Psoas muscle (tissue), 8 donors: ENCODE data around the gene ACAP3. TPM values are rescaled to one million over a fixed set of nuclear protein-coding genes. Genes with fewer than 3 reads are reported as not detected.
A peak's percentile ranks its signal among the peaks of the same experiment; 100 is the strongest.

Experiments
- ATAC-seq, 4 donors: fragments of 200-7000 bp; cut with Tn5 transposase; one replicate each; pipeline ENCODE4 v1.9.1; 2020; ENCODE audit warnings: moderate library complexity in 3 of 4, mild to moderate bottlenecking in 2 of 4
- DNase-seq, 2 donors: peaks; one replicate each; pipeline ENCODE4 v3.0.0-alpha.2; 2020
- H3K27ac ChIP-seq: fragments of 200-600 bp; one replicate; pipeline ENCODE4 v1.8.0; 2022
- H3K27me3 ChIP-seq, 3 donors: fragments of 200-600 bp in 1 of 3; one replicate each; pipeline versions ENCODE4 v1.6.1 to v1.8.0; 2013 to 2022; ENCODE audit warnings: low read length in 2 of 3, mild to moderate bottlenecking in 2 of 3, moderate library complexity in 1 of 3; ENCODE audit not compliant: insufficient read depth in 3 of 3
- H3K36me3 ChIP-seq, 2 donors: fragments of 200-600 bp in 1 of 2; one replicate each; pipeline versions ENCODE4 v1.6.1 to v1.8.0; 2013 to 2022; ENCODE audit warnings: low read depth in 1 of 2, mild to moderate bottlenecking in 1 of 2, moderate library complexity in 1 of 2; ENCODE audit not compliant: insufficient read depth in 1 of 2
- H3K4me1 ChIP-seq: fragments of 200-600 bp; one replicate; pipeline ENCODE4 v1.8.0; 2022
- H3K4me3 ChIP-seq: fragments of 200-600 bp; one replicate; pipeline ENCODE4 v1.8.0; 2022; ENCODE audit warnings: mild to moderate bottlenecking
- H3K9me3 ChIP-seq: fragments of 200-600 bp; one replicate; pipeline ENCODE4 v1.8.0; 2022
- WGBS, 3 donors: extraction: QIAGEN DNeasy Blood & Tissue Kit; methylation state at CpG; one replicate each; pipeline versions ENCODE4 v1.1.6 to v1.1.7; 2013; 5-methylcytosine and 5-hydroxymethylcytosine counted together
- intact Hi-C, 2 donors: fragments of 100-400 bp; cut with DNase I; formaldehyde crosslinking; loops; one replicate each; pipeline versions ENCODE4 v1.11.0 to v1.14.2; 2022
- polyA plus RNA-seq, 3 donors: library from polyadenylated mRNA; stranded (reverse); fragments of 200-250 nt; gene quantifications; one replicate each; pipeline ENCODE4 v1.2.3, GENCODE V29; 2013
- total RNA-seq, 4 donors: library from RNA; stranded (reverse); fragmentation: NEBNext Ultra II Directional in 2 of 4; extraction: Animal tissue kit (Norgen Biotek cat#: 25700) in 2 of 4; gene quantifications; one replicate each; pipeline versions ENCODE4 v1.2.1 to v1.2.4, GENCODE V29; 2021 to 2023
- TF ChIP-seq, protein P1 (sequence below): fragments of 200-600 bp; IDR thresholded peaks from one replicate; pipeline ENCODE4 v1.8.0; 2022; ENCODE audit warnings: antibody characterized with exemption
- donor health status: healthy with polysubstance abuse.
- donor health status: DM: no; HTN: no; CAD: no; lungs with moderate emphysema.
- donor health status: Bipolar disorder and iron deficiency.
- donor health status: healthy.
- donor health status: DM: yes; HTN: yes; CAD: no.
- donor health status: DM: no; HTN: no; CAD: no.
- donor health status: DM: no; HTN: no; CAD: no.
- donor health status: DM: yes; HTN: yes; CAD: no.

The ACAP3 gene
- total and polyA plus RNA-seq, 7 donors = 14.7 to 32.0 (median 23.7) TPM

DNA sequence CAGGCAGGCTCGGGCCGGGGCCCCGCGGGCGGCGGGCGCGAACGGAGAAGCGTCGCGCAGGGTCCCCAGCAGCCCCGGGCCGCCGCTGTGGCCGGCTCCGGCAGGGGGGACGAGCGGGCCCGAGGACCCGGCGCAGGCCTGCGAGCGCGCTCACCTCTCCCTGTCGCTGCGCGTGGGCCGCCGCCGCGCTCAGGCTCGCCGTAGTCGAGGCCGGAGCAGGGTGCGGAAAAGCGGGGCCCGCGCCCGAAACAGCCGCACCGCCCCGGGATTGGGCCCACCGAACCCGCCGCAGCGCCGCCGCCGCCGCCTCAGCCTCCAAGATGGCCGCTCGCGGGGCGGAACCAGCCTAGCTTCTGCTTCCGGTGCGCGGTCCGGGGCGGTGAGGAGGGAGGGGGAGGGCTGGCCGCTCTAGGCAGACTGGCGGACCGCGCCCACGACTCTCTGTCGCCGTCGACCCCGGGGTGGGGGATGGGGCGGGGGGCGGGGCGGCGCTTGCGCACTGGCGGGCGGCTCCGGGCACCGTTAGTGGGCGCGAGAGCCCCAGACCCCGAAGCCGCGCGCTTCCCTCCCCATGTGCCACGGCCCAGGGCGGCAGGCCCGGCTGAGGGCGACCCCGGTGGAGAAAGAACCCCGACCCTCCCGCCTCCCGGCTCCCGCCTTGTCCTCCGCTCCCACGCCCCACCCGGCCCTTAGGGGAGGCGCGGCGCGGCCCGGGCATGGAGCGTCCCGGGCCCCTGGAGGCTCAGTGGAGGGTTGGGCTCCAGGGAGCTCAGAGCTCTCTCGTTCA, 34.0 kb downstream of the ACAP3 start, which contains the start of gene UBE2J2:
UBE2J2 (minus strand) TSS at position 343 of the 787 bp plus-strand sequence. CDS start 5,862 bp downstream, outside the sequence.
- Histone ChIP-seq H3K9me3 (no peaks in the 10 kb centered on the region), H3K27ac (peak within 1 kb of the TSS; percentile 88), H3K4me1 (peaks cover 45% of the 10 kb centered on the region), H3K36me3 (peaks cover 0 to 9% of the 10 kb centered on the region in 2 donors), H3K27me3 (no peaks in the 10 kb centered on the region), H3K4me3 (peak within 1 kb of the TSS; percentile 71)
- WGBS, 3 donors = 0% methylated on average over 45 to 105 of the region's 105 CpGs
- DNase-seq (peak; percentile 94 to 98), ATAC-seq (peak; percentile 97 to 98 (median 98))
- TF ChIP-seq, protein P1, sequence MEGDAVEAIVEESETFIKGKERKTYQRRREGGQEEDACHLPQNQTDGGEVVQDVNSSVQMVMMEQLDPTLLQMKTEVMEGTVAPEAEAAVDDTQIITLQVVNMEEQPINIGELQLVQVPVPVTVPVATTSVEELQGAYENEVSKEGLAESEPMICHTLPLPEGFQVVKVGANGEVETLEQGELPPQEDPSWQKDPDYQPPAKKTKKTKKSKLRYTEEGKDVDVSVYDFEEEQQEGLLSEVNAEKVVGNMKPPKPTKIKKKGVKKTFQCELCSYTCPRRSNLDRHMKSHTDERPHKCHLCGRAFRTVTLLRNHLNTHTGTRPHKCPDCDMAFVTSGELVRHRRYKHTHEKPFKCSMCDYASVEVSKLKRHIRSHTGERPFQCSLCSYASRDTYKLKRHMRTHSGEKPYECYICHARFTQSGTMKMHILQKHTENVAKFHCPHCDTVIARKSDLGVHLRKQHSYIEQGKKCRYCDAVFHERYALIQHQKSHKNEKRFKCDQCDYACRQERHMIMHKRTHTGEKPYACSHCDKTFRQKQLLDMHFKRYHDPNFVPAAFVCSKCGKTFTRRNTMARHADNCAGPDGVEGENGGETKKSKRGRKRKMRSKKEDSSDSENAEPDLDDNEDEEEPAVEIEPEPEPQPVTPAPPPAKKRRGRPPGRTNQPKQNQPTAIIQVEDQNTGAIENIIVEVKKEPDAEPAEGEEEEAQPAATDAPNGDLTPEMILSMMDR = no peak
- intact Hi-C loops = loop anchor here (2.0 to 10.0 kb wide), 4 partner anchors 41 to 239 kb away; partner anchors contain the start of genes B3GALT6 (in 2 of the 2), SDF4 (in 2 of the 2), C1orf159 (in 1 of the 2) and DVL1 (in 1 of the 2)

DNA sequence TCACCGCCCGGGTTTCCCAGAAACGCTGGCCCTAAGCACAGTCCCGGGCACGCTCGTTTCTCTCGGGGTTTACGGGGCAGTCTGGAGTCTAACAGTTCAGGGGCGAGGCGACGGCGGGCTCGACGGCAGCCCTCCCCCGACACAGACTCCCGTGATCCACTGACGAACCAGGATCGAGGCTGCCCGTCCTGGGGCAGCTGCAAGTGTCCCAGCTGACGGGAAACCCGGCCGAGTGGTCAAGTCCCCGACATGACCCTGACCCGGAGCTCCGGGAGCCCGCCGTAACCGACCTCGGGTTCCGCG, 34.6 kb downstream of the ACAP3 start:
- Histone ChIP-seq H3K9me3 (no peaks in the 10 kb centered on the region), H3K4me3 (peak overlapping the region; percentile 71), H3K27me3 (no peaks in the 10 kb centered on the region), H3K4me1 (peaks cover 45% of the 10 kb centered on the region), H3K27ac (peak overlapping the region; percentile 88), H3K36me3 (peaks cover 0 to 13% of the 10 kb centered on the region in 2 donors)
- peak in 1 of 2 donors; percentile 61 for DNase-seq
- ATAC-seq = peak in 2 of 4 donors; percentile 8 to 14
- TF ChIP-seq, protein P1 = no peak
- WGBS, 3 donors = 0% methylated on average over 23 to 31 of the region's 31 CpGs
- intact Hi-C loops = loop anchor here (2.0 to 10.0 kb wide), 4 partner anchors 41 to 238 kb away; partner anchors contain the start of genes B3GALT6 (in 2 of the 2), SDF4 (in 2 of the 2), C1orf159 (in 1 of the 2) and DVL1 (in 1 of the 2)

DNA sequence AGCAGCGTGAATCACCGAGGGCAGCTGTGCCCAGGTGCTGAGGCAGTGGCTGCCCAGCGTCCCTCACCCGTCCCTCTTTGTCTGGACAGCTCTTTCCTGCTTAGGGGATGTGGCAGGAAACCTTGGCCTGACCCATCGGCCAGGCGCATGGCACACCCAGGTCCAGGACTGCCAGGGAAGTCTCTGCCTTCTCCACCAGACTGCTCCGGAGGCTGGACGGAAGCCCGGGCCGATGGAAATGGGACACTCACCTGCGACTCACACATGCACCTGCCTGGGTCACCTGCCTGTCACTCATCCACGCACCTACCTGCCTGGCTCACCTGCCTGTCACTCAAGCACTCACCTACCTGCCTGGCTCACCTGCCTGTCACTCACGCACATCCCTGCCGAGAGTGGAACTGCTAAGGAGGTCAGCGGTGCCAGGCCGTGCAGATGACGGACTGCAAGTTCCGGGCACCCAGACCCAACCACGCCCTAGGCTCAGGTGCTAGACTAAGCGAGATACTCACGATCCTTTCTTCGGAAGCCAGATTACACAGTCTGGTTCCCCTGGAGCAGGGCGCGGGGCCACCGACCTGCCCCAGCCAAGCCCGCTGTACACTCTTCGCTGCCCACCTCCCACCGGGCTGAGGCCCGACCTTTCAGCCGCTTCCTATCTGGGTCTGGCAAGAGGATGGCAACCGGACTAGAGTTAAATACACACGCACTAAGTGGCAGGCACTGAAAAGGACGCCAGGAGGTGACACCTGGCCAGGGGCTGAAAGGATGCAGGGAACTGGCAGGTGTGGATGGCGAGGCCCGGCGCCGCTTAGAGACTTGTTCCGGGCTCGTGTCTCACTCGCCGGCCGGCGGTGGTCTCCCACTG, 35.2 kb downstream of the ACAP3 start:
- Histone ChIP-seq H3K27me3 (no peaks in the 10 kb centered on the region), H3K4me3 (peak overlapping the region; percentile 71), H3K27ac (peak overlapping the region; percentile 88), H3K36me3 (peaks cover 0 to 18% of the 10 kb centered on the region in 2 donors), H3K9me3 (no peaks in the 10 kb centered on the region), H3K4me1 (peaks cover 45% of the 10 kb centered on the region)
- ATAC-seq (no peak), DNase-seq (peak in 1 of 2 donors; percentile 62)
- TF ChIP-seq, protein P1 = no peak
- 21 to 26% (median 23%) methylated on average over 43 of the region's 43 CpGs for WGBS, 3 donors
- intact Hi-C loops = loop anchor here (2.0 to 10.0 kb wide), 4 partner anchors 40 to 238 kb away; partner anchors contain the start of genes B3GALT6 (in 2 of the 2), SDF4 (in 2 of the 2), C1orf159 (in 1 of the 2) and DVL1 (in 1 of the 2)

DNA sequence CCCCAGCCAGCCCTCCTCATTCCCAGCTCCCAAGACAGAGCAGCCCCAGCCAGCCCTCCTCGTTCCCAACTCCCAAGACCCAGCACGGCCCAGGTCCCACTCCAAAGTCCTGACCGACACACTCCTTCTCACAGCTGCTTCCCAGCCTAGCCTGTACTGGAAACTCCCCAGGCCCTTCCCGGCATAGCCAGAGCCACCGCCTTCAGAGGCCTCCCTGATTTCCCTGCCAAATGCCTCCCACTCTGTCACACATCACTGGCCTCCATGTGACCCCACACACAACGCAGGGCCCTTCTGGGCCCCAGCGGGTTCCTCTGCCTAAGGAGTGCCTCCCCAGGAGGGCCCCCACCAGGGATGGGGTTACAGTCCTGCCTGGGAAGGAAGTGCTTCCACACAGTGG, 36.9 kb downstream of the ACAP3 start:
- peak overlapping the region; percentile 14 for H3K27ac ChIP-seq
- H3K4me3 ChIP-seq = peak overlapping the region; percentile 71
- DNase-seq (no peak), ATAC-seq (no peak)
- peaks cover 0 to 36% of the 10 kb centered on the region in 2 donors for H3K36me3 ChIP-seq
- WGBS, 3 donors = 38 to 57% (median 53%) methylated on average over 7 of the region's 7 CpGs
- no peaks in the 10 kb centered on the region for H3K9me3 ChIP-seq
- no peaks in the 10 kb centered on the region for H3K27me3 ChIP-seq
- TF ChIP-seq, protein P1 = no peak
- intact Hi-C loops = loop anchor here (5.0 to 10.0 kb wide), 3 partner anchors 39 to 236 kb away; partner anchors contain the start of genes B3GALT6 (in 2 of the 2), SDF4 (in 2 of the 2) and C1orf159 (in 1 of the 2)
- H3K4me1 ChIP-seq = peaks cover 45% of the 10 kb centered on the region
